HCT116 (cell line): ENCODE measurements around the gene KRTDAP.

Source experiments
- ZNF274 ChIP-seq: fragments of 200-500 bp; sonication (Bioruptor generic); IDR thresholded peaks from 2 replicates; pipeline ENCODE4 v1.6.1; 2014; ENCODE audit warnings: mild to moderate bottlenecking, low read depth, low read length, inconsistent platforms
- TF ChIP-seq, protein P1 (sequence below), 3 experiments: fragments of 200-600 bp in 1 of 3; sonication (generic) in 1 of 3; IDR thresholded peaks in 2 of 3; conservative IDR thresholded peaks in 1 of 3; 2 replicates each; pipeline ENCODE4 v1.5.1; 2012 to 2017; ENCODE audit warnings: low read depth in 2 of 3, low read length in 2 of 3, antibody characterized with exemption in 1 of 3, borderline replicate concordance in 1 of 3, control low read depth in 1 of 3, mild to moderate bottlenecking in 1 of 3, mixed read lengths in 1 of 3, mixed run types in 1 of 3, moderate library complexity in 1 of 3; ENCODE audit not compliant: insufficient read depth in 1 of 3

DNA sequence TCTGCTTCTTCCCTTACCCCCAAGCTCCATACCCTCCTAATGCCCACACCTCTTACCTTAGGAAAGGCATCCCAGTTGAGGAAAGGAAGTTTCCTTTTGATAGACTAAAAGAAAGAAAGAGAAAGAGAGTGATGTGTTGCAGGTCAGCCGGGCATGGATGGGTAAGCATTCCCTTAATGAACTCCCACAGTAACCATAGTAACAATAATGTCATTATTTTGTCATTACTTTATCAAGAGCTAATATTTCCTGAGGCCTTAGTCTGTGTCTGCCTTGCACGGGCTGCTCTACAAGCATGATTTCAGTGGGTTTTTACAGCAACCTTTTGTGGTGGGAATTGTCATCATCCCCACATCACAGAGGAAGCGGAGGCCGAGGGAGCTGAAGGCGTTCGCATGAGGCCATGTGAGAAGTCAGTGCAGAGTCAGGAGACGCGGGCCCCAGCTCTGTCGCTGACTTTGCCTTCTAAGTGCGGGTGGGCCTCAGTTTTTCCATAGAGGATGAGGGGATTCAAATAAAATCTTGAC lies 2.5 kb downstream of the KRTDAP start:
- TF ChIP-seq, protein P1, sequence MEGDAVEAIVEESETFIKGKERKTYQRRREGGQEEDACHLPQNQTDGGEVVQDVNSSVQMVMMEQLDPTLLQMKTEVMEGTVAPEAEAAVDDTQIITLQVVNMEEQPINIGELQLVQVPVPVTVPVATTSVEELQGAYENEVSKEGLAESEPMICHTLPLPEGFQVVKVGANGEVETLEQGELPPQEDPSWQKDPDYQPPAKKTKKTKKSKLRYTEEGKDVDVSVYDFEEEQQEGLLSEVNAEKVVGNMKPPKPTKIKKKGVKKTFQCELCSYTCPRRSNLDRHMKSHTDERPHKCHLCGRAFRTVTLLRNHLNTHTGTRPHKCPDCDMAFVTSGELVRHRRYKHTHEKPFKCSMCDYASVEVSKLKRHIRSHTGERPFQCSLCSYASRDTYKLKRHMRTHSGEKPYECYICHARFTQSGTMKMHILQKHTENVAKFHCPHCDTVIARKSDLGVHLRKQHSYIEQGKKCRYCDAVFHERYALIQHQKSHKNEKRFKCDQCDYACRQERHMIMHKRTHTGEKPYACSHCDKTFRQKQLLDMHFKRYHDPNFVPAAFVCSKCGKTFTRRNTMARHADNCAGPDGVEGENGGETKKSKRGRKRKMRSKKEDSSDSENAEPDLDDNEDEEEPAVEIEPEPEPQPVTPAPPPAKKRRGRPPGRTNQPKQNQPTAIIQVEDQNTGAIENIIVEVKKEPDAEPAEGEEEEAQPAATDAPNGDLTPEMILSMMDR (IDR thresholded peaks at IDR 0.05 in 2 of 3, conservative IDR thresholded peaks at IDR 0.05 in 1 of 3; ENCODE audit: borderline replicate concordance in 1 of 3, insufficient read depth in 1 of 3, low read depth in 2 of 3, low read length in 2 of 3) = no peak
- no peak for TF ChIP-seq ZNF274
